SU-DHL-6 (cell line): ENCODE measurements around the gene BTBD2.

Experiments used
- H2AFZ ChIP-seq: fragments of 200-600 bp; sonication (generic); 2 replicates; pipeline ENCODE4 v1.6.1; 2014; ENCODE audit warnings: low read depth, mild to moderate bottlenecking, moderate library complexity, mixed read lengths, antibody characterized with exemption, low read length; ENCODE audit not compliant: severe bottlenecking
- H3F3A ChIP-seq: fragments of 200-600 bp; shearing (Covaris generic); 2 replicates; pipeline ENCODE4 v1.6.0; 2016; ENCODE audit warnings: antibody characterized with exemption, mild to moderate bottlenecking; ENCODE audit not compliant: insufficient read depth
- H3K27ac ChIP-seq: fragments of 200-600 bp; sonication (generic); 2 replicates; pipeline ENCODE4 v1.5.1; 2016; ENCODE audit warnings: low read depth, mild to moderate bottlenecking, low read length, moderate library complexity, mixed read lengths
- H3K27me3 ChIP-seq: fragments of 200-600 bp; sonication (generic), shearing (Covaris generic); 2 replicates; pipeline ENCODE4 v1.6.0; 2014; ENCODE audit warnings: mild to moderate bottlenecking, low read length
- H3K36me3 ChIP-seq: fragments of 200-600 bp; sonication (generic); 2 replicates; pipeline ENCODE4 v1.6.1; 2014; ENCODE audit warnings: mild to moderate bottlenecking, low read length, mixed read lengths
- H3K4me2 ChIP-seq: fragments of 300-600, 200-600 bp; shearing (Covaris generic), sonication (generic); 2 replicates; pipeline ENCODE4 v1.6.0; 2014; ENCODE audit warnings: low read length, low read depth, mild to moderate bottlenecking; ENCODE audit not compliant: poor library complexity, severe bottlenecking
- H3K4me3 ChIP-seq: fragments of 200-600 bp; sonication (generic); 2 replicates; pipeline ENCODE4 v1.5.1; 2014; ENCODE audit warnings: antibody characterized with exemption, low read length, mild to moderate bottlenecking, mixed read lengths; ENCODE audit not compliant: insufficient read depth, poor library complexity, severe bottlenecking
- H3K79me2 ChIP-seq: fragments of 200-600 bp; sonication (generic); 2 replicates; pipeline ENCODE4 v1.6.1; 2014; ENCODE audit warnings: mild to moderate bottlenecking, low read length, moderate library complexity; ENCODE audit not compliant: insufficient read depth
- H3K9ac ChIP-seq: fragments of 200-600 bp; sonication (generic); 2 replicates; pipeline ENCODE4 v1.7.0; 2014; ENCODE audit warnings: mild to moderate bottlenecking, low read length
- H3K9me2 ChIP-seq: fragments of 200-600 bp; sonication (generic); replicated peaks from 2 replicates; pipeline ENCODE4 v1.6.1; 2014; ENCODE audit warnings: low read length; ENCODE audit not compliant: insufficient read depth
- H3K9me3 ChIP-seq: fragments of 200-600 bp; sonication (generic); 2 replicates; pipeline ENCODE4 v1.6.1; 2014; ENCODE audit warnings: low read length, mixed read lengths; ENCODE audit not compliant: insufficient read depth
- H4K20me1 ChIP-seq: fragments of 200-600 bp; sonication (generic); 2 replicates; pipeline ENCODE4 v1.6.1; 2014; ENCODE audit warnings: low read depth, mild to moderate bottlenecking, antibody characterized with exemption, low read length, moderate library complexity, mixed read lengths
- EZH2phosphoT487 ChIP-seq: fragments of 200-600 bp; sonication (generic), shearing (Covaris generic); conservative IDR thresholded peaks from 2 replicates; pipeline ENCODE4 v1.6.1; 2018; ENCODE audit warnings: mild to moderate bottlenecking, antibody characterized with exemption, low read length, moderate library complexity, mixed read lengths
- TF ChIP-seq, protein P1 (sequence below): fragments of 200-600 bp; sonication (generic); IDR thresholded peaks from one replicate; pipeline ENCODE4 v1.5.1; 2017; ENCODE audit warnings: antibody characterized with exemption, mild to moderate bottlenecking, low read length, moderate library complexity; ENCODE audit not compliant: insufficient read depth, poor library complexity, severe bottlenecking

BTBD2 gene

DNA sequence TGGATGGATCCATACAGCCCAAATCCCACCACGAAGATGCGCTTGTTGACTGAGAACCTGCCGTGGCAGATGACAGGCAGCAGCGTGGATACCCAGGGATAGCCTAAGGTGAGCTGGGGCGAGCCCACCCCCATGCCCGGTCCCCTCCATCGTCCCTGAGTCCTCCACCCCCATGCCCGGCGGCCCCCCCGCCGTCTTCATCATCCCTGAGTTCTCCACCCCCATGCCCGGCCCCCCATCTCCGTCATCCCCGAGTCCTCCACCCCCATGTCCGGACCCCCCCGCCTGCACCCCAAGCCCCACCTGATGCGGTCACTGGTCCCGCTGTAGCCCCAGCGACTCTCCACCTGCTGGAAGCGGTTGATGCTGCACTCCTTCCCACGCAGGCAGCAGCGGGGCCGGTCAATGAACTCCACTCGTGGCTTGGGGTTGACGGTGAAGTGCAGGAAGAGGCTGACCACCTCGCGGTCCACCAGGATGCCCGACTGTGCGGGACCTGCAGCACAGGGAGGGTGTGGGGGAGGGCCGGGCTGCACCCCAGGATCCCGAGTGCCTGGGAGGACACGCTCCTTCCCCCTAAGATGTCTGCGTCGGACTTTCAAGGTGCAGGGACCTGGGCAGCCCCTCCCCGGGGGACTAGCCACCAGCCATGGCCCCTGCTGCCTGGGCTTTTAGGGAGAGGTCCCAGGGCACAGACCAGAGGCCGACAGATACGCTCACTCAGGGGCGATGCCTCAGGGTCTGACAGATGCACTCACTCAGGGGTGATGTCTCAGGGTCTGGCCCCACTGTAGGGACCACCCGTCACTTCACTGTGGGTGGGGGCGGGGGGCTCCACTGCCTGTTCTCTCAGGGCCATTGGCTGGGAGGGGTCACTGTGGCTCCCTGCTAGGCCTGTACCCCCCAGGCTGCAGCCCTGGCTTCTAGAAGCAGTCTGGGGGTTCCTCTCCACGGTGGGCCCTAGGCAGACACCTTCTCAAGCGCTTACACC lies 28.0 kb downstream of the BTBD2 start:
- no peaks in the 10 kb centered on the region for H3K36me3 ChIP-seq

DNA sequence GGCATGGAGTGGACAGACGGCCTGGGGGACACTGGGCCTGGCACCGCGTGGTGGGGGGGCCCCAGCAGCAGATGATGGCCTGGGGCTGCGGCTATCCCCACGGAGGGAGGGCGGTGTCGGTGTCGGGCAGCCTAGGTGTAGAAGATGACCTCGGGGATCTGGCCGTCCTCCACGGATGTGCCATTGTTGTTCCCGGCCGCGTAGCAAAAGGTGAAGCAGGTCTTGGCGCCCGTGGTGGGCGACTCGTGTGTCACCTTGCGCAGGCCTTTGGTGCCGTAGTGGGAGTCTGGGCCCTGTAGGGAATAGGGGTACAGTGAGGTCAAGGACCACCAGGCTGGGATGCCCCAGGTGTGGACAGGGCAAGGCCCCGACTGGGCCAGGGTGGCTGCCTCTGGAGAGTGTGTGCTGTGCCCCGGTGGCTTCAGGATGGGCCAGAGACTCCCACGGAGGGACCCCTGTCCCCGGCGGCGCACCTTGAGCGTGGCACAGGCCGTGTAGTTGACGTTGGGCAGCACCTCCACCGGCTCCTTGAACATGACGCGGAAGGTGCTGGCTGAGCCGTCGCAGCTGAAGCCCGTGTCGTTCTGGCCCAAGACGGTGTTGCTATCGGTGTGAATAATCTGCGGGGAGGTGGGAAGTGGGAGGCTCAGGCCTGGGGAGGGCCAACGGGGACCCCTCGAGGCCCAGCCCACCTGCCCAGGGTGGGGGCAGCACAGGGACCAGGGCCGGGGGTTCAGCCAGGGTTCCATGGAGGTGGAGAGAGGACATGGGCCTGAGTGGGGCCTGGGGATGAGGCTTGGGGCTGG lies 29.0 kb downstream of the BTBD2 start:
- no peaks in the 10 kb centered on the region for H4K20me1 ChIP-seq
- H2AFZ ChIP-seq: no peak overlapping the region
- no peak overlapping the region for H3K27ac ChIP-seq

More for the DNA sequence above, 28.0 kb downstream of the BTBD2 start:
- no peak for TF ChIP-seq EZH2phosphoT487
- TF ChIP-seq, protein P1, sequence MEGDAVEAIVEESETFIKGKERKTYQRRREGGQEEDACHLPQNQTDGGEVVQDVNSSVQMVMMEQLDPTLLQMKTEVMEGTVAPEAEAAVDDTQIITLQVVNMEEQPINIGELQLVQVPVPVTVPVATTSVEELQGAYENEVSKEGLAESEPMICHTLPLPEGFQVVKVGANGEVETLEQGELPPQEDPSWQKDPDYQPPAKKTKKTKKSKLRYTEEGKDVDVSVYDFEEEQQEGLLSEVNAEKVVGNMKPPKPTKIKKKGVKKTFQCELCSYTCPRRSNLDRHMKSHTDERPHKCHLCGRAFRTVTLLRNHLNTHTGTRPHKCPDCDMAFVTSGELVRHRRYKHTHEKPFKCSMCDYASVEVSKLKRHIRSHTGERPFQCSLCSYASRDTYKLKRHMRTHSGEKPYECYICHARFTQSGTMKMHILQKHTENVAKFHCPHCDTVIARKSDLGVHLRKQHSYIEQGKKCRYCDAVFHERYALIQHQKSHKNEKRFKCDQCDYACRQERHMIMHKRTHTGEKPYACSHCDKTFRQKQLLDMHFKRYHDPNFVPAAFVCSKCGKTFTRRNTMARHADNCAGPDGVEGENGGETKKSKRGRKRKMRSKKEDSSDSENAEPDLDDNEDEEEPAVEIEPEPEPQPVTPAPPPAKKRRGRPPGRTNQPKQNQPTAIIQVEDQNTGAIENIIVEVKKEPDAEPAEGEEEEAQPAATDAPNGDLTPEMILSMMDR: no peak
- H3F3A ChIP-seq: no peaks in the 10 kb centered on the region
- H3K4me3 ChIP-seq: no peak overlapping the region
- no peaks in the 10 kb centered on the region for H3K79me2 ChIP-seq
- no peaks in the 10 kb centered on the region for H3K9me2 ChIP-seq
- no peak overlapping the region for H3K27ac ChIP-seq
- H4K20me1 ChIP-seq: no peaks in the 10 kb centered on the region
- H3K9ac ChIP-seq: no peak overlapping the region
- no peak overlapping the region for H2AFZ ChIP-seq
- no peaks in the 10 kb centered on the region for H3K9me3 ChIP-seq
- no peaks in the 10 kb centered on the region for H3K27me3 ChIP-seq
- H3K4me2 ChIP-seq: no peak overlapping the region

DNA sequence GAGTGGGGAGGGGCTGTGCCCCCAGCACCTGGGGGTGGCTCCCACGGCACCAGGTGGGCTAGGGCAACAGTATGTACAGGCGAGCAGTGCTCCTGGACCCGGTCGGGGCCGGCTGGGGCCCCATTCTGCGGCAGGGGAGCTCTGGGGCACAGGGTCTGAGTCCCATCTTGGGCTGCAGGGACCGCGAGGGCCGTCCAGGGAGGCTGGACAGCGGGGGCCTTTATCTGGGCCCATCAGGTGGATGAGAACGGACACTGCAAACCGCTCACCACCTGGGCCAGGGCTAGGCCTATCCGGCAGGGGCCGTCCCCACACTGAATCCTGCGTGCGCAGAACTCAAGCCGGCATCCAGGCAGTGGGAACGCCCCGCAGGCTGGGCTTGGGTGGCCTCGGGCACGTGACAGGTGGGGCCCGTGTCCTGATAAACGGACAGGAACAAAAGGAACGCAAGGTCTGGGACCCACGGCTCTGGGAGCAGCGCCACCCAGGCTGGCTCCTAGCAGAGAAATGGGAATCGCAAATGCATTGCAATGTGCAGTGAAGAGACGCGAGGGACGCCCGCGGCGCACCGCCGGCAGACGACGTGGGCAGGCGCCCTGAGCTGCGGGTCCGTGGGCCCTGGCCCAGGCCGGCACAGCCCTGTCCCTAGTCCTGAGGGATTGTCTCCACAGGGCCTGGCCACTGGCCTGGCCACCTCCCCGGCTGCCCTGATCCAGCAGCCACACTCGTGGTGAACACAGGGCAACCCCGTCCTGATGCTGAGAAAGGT lies 29.7 kb downstream of the BTBD2 start:
- Histone ChIP-seq H3K9ac (no peak overlapping the region), H3K79me2 (no peaks in the 10 kb centered on the region), H3K9me3 (no peaks in the 10 kb centered on the region), H3K36me3 (no peaks in the 10 kb centered on the region), H3K27ac (no peak overlapping the region), H2AFZ (no peak overlapping the region), H3K4me3 (no peak overlapping the region), H3K9me2 (no peaks in the 10 kb centered on the region), H3K27me3 (no peaks in the 10 kb centered on the region), H3K4me2 (no peak overlapping the region), H3F3A (no peaks in the 10 kb centered on the region), H4K20me1 (no peaks in the 10 kb centered on the region)
- TF ChIP-seq, protein P1: no peak
- TF ChIP-seq EZH2phosphoT487: no peak

More for the DNA sequence above, 29.0 kb downstream of the BTBD2 start:
- Histone ChIP-seq H3K27me3 (no peaks in the 10 kb centered on the region), H3K79me2 (no peaks in the 10 kb centered on the region), H3K4me3 (no peak overlapping the region), H3K36me3 (no peaks in the 10 kb centered on the region), H3K9me3 (no peaks in the 10 kb centered on the region), H3K9me2 (no peaks in the 10 kb centered on the region), H3F3A (no peaks in the 10 kb centered on the region), H3K9ac (no peak overlapping the region), H3K4me2 (no peak overlapping the region)
- TF ChIP-seq, protein P1: no peak
- TF ChIP-seq EZH2phosphoT487: no peak
